Motor neuron (in vitro differentiated cells): ENCODE results near the gene MAT1A. TPM values are rescaled to one million over a fixed set of nuclear protein-coding genes. Genes with fewer than 3 reads are reported as not detected.

Experiments used
- ATAC-seq, 8 experiments: fragments of 200-7000 bp; cut with Tn5 transposase; replicated peaks in 6 of 8; 2 replicates each; pipeline ENCODE4 v1.8.0; 2021; ENCODE audit warnings: mild to moderate bottlenecking in 8 of 8, moderate library complexity in 8 of 8
- H3K27ac ChIP-seq, 2 donors: fragments of 250-450 bp; sonication (Bioruptor Pico); 2 replicates each; pipeline ENCODE4 v1.9.0; 2021; ENCODE audit warnings: antibody characterized with exemption in 2 of 2, mild to moderate bottlenecking in 2 of 2, moderate library complexity in 1 of 2
- H3K4me1 ChIP-seq, 2 donors: fragments of 250-450 bp; sonication (Bioruptor Pico); replicated peaks in 1 of 2; 2 replicates each; pipeline ENCODE4 v1.6.1; 2021; ENCODE audit warnings: antibody characterized with exemption in 2 of 2, mild to moderate bottlenecking in 2 of 2, moderate library complexity in 1 of 2
- H3K4me3 ChIP-seq, 5 donors: fragments of 250-450 bp; sonication (Bioruptor Pico); 2 replicates each; pipeline ENCODE4 v1.9.0; 2021; ENCODE audit warnings: antibody characterized with exemption in 5 of 5, mild to moderate bottlenecking in 5 of 5, moderate library complexity in 4 of 5
- WGBS, 10 experiments: fragments of 450-650 bp; shearing (Covaris generic); methylation state at CpG; one replicate each; pipeline ENCODE4 v1.0.0; 2022; 5-methylcytosine and 5-hydroxymethylcytosine counted together
- in situ Hi-C, 9 experiments: fragments of 400-800 bp; cut with MboI; loops; one replicate each; pipeline ENCODE4 v1.15.0; 2021; ENCODE audit warnings: low sequenced_read_pairs in 9 of 9, low pct_unique_long_range_greater_than_20kb in 2 of 9; ENCODE audit not compliant: unreplicated experiment in 9 of 9
- total RNA-seq, 8 experiments: library from RNA; unstranded; fragments of 300-600 nt; gene quantifications; 2 replicates each; pipeline versions ENCODE4 v1.2.3 to v1.2.4, GENCODE V29; 2022

Gene MAT1A
- total RNA-seq: 1 to 10 TPM in 1 of 8 experiments, under 1 TPM in 5, not detected in 2; 0.04 to 3.2 (median 0.63) TPM

DNA sequence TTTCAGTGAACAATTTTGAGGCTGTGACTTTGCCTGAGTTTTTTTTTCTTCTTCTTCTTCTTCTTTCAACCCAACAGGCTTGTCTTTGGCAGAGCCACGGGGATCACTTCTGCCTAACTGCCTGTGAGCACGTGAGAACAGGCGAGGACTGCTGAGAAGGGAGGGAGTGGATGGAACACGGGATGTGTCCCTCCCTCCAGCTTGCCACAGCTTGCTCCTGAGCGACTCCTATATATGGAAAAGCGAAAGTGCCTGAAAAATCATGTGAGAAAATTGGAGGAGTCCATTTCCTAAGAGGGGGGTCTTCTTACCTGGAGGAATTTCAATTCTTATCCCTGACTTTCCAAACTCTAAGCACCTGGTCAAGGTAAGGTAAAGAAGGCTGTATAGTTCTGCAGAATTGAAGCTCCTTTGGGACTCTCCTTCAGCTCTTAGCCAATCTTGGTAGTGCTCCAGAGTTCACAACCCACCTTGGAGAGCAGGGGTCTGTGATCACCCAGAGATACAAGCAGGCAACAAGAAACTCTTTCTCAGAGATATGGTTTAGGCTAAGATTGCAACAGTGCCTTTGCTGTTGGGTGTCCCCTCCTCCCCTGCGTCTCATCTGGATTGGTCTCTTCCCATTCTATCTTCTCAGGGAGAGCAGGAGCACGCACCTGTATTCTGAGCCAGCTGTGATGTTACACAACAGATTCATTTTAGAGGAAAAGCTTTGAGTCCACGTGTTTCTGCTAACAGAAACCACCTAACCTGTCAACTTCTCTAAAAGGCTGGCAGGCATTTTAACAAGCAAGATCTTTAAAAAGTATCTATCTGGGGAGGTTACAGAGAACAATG is at the start of gene MAT1A:
Gene MAT1A, minus strand, starts transcription at position 208 of the 837 bp plus-strand sequence. CDS start 235 bp downstream, outside the sequence.
- in situ Hi-C loops: no loop called here
- WGBS, 10 experiments: 0 to 81% (median 51%) methylated on average over 1 to 8 of the region's 9 CpGs
- no peak within 1 kb of the TSS for H3K27ac ChIP-seq

DNA sequence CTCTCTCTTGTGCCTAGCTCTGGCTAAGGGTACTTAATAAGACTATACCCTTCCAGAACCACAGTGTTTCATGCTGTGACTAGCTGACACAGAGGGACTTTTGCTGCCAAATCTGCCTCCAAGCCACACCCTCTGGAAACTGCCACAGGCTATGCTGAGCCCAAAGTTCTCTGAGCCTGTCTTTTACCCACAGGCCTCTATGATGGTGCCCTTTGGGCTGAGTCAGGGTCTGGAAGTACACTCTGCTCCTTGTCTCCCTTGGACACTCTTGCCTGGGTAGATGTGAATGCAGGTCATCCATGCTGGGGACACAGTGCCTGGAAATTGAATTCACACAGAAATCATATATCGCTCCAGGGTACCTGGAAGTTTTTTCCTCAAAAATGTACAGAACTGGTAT is 44.5 kb upstream of the MAT1A start:
- peak in 3 of 8 experiments; percentile 44 to 97 (median 92) for ATAC-seq
- in situ Hi-C loops: no loop called here
- Histone ChIP-seq H3K27ac (no peak overlapping the region), H3K4me1 (no peaks in the 10 kb centered on the region), H3K4me3 (no peak overlapping the region)
- 17 to 100% (median 100%) methylated on average over 1 of the region's 1 CpG; no CpG with 5 or more reads in 5 of the 10 experiments for WGBS, 10 experiments

More for the DNA sequence above, at the start of gene MAT1A:
- H3K4me3 ChIP-seq: no peak within 1 kb of the TSS
- peak in 5 of 8 experiments; percentile 50 to 95 (median 88) for ATAC-seq
- H3K4me1 ChIP-seq: no peaks in the 10 kb centered on the region

DNA sequence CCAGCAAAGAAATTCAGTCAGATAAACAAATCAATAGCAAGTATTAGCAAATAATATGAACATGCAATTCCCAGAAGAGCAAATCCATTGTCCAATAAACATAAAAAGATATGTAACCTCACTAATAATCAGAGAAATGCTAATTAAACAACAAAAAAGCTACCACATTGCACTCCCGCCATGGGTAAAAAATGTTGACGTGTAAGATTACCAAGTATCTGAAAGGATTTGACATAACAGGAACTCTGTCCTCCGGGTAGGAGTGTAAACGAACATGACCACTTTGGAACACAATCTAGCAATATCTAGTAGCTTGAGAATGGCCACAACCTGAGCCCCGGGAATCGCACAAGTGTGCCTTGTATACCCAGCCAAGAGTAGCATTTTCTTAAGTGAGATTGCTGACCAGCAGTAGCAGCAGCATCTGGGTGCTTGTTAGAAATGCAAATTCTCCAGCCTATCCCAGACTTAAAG is 35.5 kb upstream of the MAT1A start:
- no peak overlapping the region for H3K4me3 ChIP-seq
- no peak for ATAC-seq
- no peak overlapping the region for H3K27ac ChIP-seq
- WGBS, 10 experiments: 24 to 100% (median 76%) methylated on average over 2 to 6 of the region's 6 CpGs
- peaks cover 0 to 5% of the 10 kb centered on the region in 2 donors for H3K4me1 ChIP-seq
- in situ Hi-C loops: no loop called here

GRCh38 chr10:80324086-80324485 is 34.6 kb upstream of the MAT1A start:
- 0 to 100% (median 86%) methylated on average over 1 of the region's 1 CpG; no CpG with 5 or more reads in 3 of the 10 experiments for WGBS, 10 experiments
- ATAC-seq: peak in 2 of 8 experiments; percentile 57 to 59
- Histone ChIP-seq H3K27ac (no peak overlapping the region), H3K4me1 (peaks cover 0 to 5% of the 10 kb centered on the region in 2 donors), H3K4me3 (no peak overlapping the region)
- in situ Hi-C loops: no loop called here

- in situ Hi-C loops: no loop called here
- 10 to 84% (median 61%) methylated on average over 1 to 3 of the region's 3 CpGs; no CpG with 5 or more reads in 6 of the 10 experiments for WGBS, 10 experiments
- peak in 1 of 8 experiments; percentile 54 for ATAC-seq
- Histone ChIP-seq H3K4me1 (peaks cover 0 to 5% of the 10 kb centered on the region in 2 donors), H3K27ac (no peak overlapping the region), H3K4me3 (no peak overlapping the region)
Observed at GRCh38 chr10:80323311-80323710, 33.9 kb upstream of the MAT1A start.

DNA sequence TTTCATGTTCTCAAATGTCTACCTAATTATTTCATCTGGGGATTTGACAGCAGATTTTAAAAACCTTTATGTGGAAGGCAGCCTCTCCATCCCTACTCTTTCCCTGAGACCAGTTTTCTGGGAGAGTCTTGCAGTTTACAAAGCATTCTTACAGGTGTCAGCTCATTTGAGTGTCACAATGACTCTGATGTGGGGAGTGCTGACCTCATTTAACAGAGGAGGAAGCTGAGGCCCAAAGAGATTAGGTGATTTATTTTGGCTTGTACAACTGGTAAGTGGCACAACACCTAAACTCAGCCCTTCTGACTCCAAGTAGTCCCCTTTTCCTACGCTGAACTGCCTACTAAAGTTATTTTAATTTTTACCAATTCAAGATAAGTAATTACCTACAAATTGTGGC is 33.3 kb upstream of the MAT1A start:
- no peak for ATAC-seq
- in situ Hi-C loops: no loop called here
- 14 to 100% (median 50%) methylated on average over 1 of the region's 1 CpG; no CpG with 5 or more reads in 3 of the 10 experiments for WGBS, 10 experiments
- H3K4me3 ChIP-seq: no peak overlapping the region
- no peak overlapping the region for H3K27ac ChIP-seq
- H3K4me1 ChIP-seq: peaks cover 0 to 5% of the 10 kb centered on the region in 2 donors

- 33 to 100% (median 75%) methylated on average over 1 to 2 of the region's 2 CpGs; no CpG with 5 or more reads in 1 of the 10 experiments for WGBS, 10 experiments
- Histone ChIP-seq H3K4me1 (peaks cover 0 to 5% of the 10 kb centered on the region in 2 donors), H3K4me3 (no peak overlapping the region), H3K27ac (no peak overlapping the region)
- in situ Hi-C loops: no loop called here
- no peak for ATAC-seq
Observed at GRCh38 chr10:80322158-80322557, 32.7 kb upstream of the MAT1A start.

DNA sequence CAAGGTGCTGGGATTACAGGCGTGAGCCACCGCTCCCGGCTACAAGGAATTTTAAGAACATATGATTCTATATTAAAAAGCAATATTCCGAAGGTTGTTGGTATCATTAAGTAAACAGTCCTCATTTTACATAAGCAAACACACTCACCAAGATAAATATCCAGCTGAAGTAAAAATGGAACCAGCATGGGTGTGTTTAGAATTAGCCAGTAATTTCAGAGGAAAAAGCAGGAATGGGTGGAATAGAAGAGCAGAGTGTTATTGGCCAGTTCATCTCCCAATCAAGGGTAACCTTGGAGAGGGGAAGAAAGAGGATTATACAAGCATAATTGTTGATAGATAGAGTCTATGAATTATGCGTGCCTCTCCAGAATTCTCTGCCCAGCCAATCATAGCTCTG is 31.7 kb upstream of the MAT1A start:
- WGBS, 10 experiments: 60 to 100% (median 86%) methylated on average over 1 to 5 of the region's 5 CpGs
- Histone ChIP-seq H3K4me1 (peaks cover 0 to 5% of the 10 kb centered on the region in 2 donors), H3K27ac (no peak overlapping the region), H3K4me3 (no peak overlapping the region)
- in situ Hi-C loops: no loop called here
- ATAC-seq: no peak

DNA sequence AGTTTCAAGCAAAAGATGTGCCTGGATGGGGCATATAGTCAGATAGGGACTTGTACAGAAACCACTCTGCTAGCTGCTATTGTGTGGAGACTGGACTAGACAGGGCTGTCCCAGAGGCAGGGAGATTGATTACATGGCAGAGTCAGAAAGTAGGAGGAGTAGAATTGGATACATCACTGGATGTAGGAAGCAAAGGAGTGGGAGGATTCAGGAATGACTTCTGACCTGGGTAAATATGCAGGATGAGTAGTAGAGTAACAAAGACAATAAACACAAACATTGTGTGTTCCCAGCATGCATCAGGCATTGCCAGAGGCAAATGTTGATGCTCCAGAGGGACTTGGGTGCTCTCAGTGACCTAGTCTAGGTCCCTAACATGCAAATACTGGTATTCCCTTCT is 30.9 kb upstream of the MAT1A start:
- peak in 1 of 8 experiments; percentile 30 for ATAC-seq
- Histone ChIP-seq H3K27ac (no peak overlapping the region), H3K4me1 (peaks cover 0 to 5% of the 10 kb centered on the region in 2 donors), H3K4me3 (no peak overlapping the region)
- in situ Hi-C loops: no loop called here

- 0 to 100% (median 83%) methylated on average over 1 to 2 of the region's 2 CpGs; no CpG with 5 or more reads in 5 of the 10 experiments for WGBS, 10 experiments
- in situ Hi-C loops: no loop called here
- no peak for ATAC-seq
Observed at GRCh38 chr10:80319725-80320290, 30.4 kb upstream of the MAT1A start.

GRCh38 chr10:80319318-80319717 is 29.9 kb upstream of the MAT1A start:
- no peak overlapping the region for H3K4me3 ChIP-seq
- no peak for ATAC-seq
- in situ Hi-C loops: no loop called here
- peaks cover 0 to 5% of the 10 kb centered on the region in 2 donors for H3K4me1 ChIP-seq
- WGBS, 10 experiments: 20 to 100% (median 80%) methylated on average over 1 to 2 of the region's 2 CpGs; no CpG with 5 or more reads in 1 of the 10 experiments
- H3K27ac ChIP-seq: no peak overlapping the region

More at GRCh38 chr10:80319725-80320290, 30.4 kb upstream of the MAT1A start:
- H3K27ac ChIP-seq: no peak overlapping the region
- peaks cover 0 to 5% of the 10 kb centered on the region in 2 donors for H3K4me1 ChIP-seq
- no peak overlapping the region for H3K4me3 ChIP-seq

- no peak for ATAC-seq
- H3K27ac ChIP-seq: no peak overlapping the region
- no peak overlapping the region for H3K4me3 ChIP-seq
- H3K4me1 ChIP-seq: peaks cover 0 to 5% of the 10 kb centered on the region in 2 donors
- in situ Hi-C loops: no loop called here
Observed at GRCh38 chr10:80318742-80319141, 29.3 kb upstream of the MAT1A start.

DNA sequence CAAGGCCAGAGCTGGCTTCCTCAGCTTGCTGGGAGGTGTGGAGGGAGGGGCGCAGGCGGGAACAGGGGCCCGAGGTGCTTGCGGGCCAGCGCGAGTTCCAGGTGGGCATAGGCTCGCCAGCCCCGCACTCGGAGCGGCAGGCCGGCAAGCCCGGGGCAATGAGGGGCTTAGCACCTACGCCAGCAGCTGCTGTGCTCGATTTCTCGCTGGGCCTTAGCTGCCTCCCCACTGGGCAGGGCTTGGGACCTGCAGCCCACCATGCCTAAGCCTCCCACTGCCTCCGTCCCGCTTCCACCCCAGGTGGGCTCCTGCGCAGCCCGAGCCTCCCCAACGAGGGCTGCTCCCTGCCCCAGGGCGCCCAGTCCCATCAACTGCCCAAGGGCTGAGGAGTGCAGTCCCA is 25.9 kb upstream of the MAT1A start:
- Histone ChIP-seq H3K4me3 (no peak overlapping the region), H3K27ac (no peak overlapping the region), H3K4me1 (no peaks in the 10 kb centered on the region)
- in situ Hi-C loops: no loop called here
- WGBS, 10 experiments: 94 to 95% methylated on average over 3 to 4 of the region's 21 CpGs; no CpG with 5 or more reads in 8 of the 10 experiments
- ATAC-seq: no peak
